HG02852 (cell line): ENCODE results near the gene OTOR.

Experiments used
- ATAC-seq: cut with Tn5 transposase; IDR thresholded peaks from one replicate; pipeline ENCODE4 v1.9.1; 2021; ENCODE audit warnings: mild to moderate bottlenecking, moderate library complexity; ENCODE audit not compliant: unreplicated experiment

The OTOR gene

DNA sequence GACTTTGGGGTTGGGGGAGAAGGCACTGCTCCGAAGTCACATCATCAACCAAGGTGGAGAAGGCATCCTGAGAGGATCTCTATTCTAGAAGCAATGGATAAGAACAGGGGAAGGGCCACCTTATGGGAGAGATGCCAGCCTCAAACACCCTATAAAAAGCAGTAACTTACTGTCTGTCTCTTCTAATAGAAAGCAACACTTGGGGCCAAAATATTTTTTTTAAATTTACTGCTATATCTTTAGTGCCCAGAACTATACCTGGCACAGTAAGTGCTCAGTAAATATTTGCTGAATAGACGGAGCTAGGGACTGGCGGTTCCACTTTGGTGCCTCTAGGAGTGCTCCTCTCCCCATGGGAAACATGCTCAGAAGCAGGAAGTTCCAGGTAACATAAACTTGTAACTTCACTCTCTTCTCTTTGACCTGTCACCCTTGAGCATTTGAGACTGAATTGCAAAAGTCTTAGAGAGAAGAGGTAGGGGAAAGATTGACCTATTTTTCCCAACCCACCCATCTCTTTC lies 807 bp upstream of the OTOR start:
- ATAC-seq, result no peak

DNA sequence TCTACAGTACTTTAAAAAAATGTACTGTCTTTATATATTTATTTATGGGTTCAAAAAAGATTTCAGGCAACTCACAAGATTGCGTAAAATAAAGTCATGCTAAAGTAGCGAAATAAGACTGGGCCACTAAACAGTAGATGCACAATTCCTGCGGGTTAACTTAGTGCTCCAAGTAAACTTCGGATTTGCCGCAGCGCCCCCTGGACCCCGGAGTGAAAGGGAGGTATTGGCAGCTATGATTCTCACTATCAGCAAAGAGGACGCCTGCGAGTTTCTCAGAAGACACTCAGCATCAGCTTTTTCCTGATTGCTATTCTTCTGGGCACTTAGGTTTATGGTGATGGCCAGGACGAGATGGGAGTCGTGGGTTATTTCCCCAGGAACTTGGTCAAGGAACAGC lies 1.4 kb downstream of the OTOR start:
- no peak for ATAC-seq

DNA sequence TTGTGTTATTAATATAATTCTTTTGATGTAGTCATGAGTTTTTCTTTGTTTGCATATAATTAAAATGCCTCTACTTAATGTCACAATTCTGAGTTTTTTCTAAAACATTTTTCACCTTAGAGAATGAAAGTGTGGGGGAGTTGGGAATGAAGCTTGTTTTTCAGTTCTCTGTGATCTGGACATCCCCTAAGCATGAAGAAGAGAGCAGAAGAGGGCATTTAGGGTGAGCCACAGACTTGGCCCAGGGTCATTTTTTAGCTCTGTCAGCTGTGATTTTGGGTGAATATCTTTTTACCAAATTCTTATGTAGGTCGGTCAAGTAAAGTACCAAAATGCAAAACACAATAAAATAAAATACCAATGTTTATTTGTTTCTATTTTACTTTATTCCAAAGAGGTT lies 3.9 kb downstream of the OTOR start:
- ATAC-seq, result no peak

DNA sequence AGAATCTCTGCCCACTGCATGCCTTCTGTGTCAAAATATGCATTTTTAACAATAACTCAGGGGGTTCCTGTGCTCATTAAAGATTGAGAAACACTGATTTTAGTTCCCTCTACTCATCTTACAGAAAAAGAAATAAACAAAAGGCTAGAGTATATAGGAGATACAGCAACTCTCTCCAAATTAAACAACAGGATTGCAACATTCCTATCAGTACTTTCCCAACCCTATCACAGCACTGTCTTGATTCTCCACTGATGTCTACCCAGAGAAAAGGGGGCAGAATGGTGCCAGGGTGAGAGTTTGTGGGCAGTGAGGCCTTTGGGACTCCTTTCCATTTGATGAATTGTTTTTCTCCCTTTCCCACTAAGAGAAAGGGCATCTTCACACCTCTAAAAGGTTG lies 4.7 kb downstream of the OTOR start:
- ATAC-seq, result no peak

DNA sequence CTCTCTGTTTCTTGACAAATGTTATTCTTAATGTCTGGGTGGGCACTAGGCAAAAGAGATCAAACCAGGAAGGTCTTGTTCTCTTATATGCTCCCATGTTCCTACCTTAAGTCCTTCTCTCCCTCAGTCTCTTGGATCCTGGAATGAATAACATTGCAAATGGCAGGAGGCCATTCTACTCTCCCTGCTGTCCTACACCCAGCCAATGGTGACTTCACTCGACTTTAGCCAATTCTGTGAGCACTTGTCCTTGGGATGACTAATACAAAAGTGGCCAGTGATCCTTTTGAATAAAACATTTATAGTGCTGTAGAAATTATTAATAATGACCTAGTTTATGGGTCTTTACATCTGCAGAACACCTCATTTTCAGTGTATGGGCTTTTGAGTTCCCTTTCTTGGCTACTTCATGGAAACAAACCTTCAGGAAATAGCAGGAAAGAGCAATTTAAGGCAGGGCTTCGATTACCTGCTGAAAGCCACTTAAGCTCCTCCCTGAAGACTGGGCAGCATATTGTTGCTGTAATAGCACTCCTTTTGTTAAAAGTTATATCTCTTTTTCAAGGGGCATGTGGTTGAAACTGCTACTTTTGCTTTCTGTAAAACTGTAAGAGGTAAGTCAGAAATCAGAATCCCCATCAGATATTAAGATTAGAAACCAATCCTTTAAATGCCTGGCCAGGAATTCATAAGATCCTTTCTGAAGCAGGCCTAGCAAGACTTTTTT lies 10.5 kb downstream of the OTOR start:
- peak; percentile 74 for ATAC-seq

DNA sequence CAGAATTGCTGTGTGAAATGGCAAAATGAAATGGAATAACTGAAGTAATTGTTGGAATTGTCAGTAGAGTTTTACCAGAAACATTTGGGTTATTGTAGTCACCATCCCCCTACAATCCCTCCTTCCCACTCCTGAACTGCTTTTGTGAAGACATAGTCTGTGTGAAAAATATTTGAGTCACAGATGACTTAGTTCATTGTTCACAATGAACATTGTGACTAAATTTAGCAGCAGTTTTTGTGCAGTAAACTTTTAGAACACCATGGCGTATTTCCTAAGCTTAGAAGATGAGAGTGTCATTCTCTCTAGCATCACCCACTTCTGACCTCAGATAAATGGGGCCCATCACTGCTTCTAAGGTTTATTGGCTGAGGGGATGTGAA lies 11.0 kb downstream of the OTOR start:
- ATAC-seq, result peak; percentile 32

DNA sequence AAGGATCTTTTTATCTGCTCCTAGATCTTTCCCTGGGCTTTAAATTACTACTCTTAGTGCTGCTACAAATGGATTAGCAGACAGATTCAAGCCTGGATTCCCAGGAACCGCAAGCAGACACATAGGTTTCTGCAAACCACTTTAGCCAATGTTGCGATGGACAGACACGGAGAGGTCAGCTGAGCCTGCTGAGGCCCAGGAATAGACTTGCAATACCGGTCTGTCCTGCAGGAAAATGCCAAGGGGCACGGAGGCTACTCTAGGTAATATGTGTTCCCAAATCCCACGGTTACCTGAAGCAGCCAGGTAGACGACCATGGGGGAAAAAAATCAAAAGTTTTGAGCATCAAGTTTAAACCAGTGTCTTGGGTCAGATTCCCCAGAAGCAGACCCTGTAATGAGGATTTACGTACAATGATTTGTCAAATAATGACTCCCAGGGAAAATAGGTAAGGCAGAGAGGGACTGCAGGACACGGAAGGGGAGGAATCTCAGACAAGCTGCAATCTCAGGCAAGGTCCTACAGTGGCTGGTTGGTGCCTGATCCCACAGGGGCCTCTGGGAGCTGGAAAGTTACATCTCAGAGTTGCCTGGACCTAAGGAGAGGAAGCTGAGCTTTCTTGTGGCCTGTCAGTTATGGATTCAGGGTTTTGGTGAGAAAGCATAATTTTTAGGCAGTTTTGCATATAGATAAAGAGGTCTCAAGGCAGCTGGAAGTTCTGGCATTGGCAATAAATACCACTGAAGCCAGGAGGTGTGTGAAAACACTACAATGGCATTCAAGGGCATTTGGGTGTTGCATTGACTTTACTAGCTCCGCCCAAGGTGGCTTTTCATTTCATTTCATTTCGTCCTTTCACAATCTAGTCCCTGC lies 12.5 kb downstream of the OTOR start:
- ATAC-seq, result no peak

DNA sequence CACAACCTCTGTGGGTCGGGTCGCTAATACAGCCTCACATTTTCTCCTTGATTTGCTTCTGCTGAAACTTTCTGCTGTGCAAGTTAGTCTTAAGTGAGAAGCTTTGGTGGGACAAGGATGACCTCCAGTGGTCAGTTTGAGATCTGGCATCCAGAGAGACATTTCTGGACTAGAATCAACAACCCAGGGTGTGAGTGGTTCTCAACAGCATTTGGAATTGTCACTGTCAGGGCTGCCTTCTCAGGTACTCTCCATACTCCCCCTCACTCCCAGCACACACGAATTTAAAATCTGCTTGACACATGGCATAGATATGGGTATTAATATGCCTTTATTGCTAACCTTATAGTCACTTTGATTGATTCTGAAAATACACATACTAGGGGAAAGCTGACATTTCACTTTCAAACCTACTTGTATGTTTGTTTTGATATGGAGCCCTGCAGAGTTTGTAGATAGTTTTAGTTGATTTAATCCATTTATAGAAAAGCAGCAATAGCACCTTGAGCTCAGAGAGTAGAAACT lies 13.2 kb downstream of the OTOR start:
- ATAC-seq, result peak; percentile 45

DNA sequence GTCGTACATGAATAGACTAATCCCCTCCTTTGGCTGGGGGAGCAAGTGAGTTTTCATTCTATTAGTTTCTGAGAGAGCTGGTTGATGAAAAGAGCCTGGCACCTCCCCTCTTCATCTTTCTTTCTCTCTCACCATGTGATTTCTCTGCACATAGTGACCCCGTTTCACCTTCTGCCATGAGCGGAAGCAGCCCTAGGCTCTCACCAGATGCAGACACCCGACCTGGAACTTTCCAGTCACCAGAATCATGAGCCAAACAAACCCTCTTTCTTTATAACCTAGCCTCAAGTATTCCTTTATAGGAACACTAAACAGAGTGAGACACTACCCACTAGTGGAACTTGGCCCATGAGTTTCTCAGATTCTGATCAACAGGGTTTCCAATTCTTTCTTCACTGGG lies 16.4 kb downstream of the OTOR start:
- ATAC-seq, result no peak

DNA sequence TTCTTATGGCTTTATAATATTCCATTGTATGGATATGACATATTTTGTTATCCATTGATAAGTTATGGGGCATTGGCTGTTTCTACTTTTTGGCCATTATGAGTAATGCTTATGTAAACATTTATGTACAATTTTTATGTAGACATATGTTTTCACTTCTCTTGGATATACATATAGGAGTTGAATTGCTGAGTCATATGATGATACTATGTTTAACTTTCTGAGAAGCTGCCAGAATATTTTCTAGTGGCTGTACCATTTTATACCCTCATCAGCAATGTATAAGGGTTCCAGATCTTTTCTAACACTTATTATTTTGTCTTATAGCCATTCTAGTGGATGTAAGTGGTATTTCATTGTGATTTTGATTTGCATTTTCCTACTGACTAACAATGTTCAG lies 23.1 kb downstream of the OTOR start:
- ATAC-seq, result no peak

DNA sequence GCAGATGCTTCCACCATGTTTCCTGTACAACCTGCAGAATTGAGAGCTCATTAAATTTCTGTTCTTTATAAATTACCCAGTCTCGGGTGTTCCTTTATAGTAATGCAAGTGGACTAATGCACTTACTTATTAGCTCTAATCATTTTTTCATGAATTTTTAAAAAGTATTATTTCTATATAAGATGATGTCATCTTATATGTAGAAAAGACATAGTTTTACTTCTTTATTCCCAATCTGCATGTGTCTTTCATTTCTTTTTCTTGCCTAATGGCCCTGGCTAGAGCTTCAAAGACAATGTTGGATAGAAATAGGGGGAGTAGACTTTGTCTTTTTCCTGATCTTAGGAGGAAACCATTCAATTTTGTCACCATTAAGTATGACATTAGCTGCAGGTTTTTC lies 27.8 kb downstream of the OTOR start:
- no peak for ATAC-seq

DNA sequence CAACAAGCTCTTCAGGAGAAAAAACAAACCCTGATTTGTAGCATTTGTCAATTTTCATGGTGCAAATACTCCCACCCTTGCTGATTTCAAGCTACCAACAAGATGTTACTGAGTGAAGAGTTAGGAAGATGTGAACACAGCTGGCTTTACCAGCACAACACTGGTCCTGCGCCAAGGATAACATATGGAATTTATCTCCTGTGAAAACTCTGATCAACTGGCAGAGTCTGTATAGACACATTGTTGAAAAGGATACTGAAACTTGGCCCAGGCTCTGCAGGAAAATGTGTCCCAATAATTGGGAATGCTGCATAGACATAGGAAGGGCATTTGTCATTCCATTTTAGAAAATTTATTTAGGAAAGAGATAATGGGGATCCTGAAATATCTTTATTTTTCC lies 29.0 kb downstream of the OTOR start:
- no peak for ATAC-seq

DNA sequence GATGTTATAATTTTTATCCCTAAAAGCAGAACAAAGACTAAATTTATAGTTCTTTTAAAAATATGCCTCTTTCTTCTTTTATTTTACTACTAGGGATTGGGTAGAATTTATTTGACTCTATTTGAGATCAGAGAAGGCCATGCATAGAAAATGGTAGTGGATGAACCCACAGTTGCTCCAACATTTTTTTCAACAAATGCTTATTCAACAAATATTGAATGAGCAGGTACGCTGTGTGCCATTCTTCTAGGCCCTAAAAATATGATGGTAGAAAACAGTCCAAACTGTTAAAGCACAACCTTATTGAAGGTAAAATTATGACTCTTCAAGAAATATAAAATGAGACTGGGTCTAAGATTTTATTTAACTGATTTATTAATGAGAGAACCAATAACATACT lies 30.0 kb downstream of the OTOR start:
- ATAC-seq, result no peak

DNA sequence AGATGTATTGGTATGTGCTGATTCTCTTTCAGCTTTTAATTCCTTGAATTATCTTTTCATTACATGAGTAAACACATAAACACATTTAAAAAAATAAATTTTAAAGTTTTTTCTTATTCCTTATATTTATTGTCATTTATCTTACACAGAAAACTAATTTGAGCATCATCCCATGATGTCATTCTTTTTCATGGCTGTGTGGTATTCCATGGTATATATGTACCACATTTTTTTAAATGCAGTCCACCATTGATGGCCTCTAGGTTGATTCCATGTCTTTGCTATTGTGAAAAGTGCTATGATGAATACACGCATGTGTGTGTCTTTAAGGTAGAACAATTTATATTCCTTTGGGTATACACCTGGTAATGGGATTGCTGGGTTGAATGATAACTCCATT lies 33.3 kb downstream of the OTOR start:
- no peak for ATAC-seq

DNA sequence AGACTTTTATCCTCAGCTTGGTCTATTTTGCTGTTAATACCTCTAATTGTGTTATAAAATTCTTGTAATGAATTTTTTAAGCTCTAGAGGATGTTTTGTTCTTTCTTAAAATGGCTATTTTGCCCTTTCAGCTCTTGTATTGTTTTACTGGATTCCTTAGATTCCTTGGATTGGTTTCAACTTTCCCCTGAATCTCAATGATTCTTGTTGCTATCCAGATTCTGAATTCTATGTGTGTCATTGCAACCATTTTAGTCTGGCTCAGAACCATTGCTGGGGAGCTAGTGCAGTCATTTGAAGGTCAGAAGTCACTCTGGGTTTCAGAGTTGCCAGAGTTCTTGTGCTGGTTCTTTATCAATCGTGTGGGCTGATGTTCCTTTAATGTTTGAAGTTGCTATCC lies 37.1 kb downstream of the OTOR start:
- no peak for ATAC-seq
